ENCODE measurements around the gene B4GALT5.

Gene B4GALT5

GRCh38 chr20:49583669-49584417 lies 129.8 kb downstream of the B4GALT5 start:
- no peak for DNase-seq (ENCODE audit: low read depth)

GRCh38 chr20:49583343-49583668 lies 130.4 kb downstream of the B4GALT5 start:
- DNase-seq (ENCODE audit: low read depth), result no peak

Data from activated gamma-delta T cell treated with anti-CD3 and anti-CD28 coated beads, Interleukin-2, amount 50 U/mL, for 16 hours (primary cell).